Esophagus muscularis mucosa (tissue), 4 donors: ENCODE measurements around the gene TEX29. TPM values are rescaled to one million over a fixed set of nuclear protein-coding genes. Genes with fewer than 3 reads are reported as not detected.

Experiments
- DNase-seq: peaks from one replicate; pipeline ENCODE4 v3.0.0-alpha.2; 2017; ENCODE audit errors: extremely low spot score
- H3K27ac ChIP-seq, 4 donors: fragments of 200-600 bp; sonication (generic); replicated peaks in 1 of 4; 1 replicate in 3 of 4; 2 replicates in 1 of 4; pipeline ENCODE4 v1.5.1; 2016 to 2019; ENCODE audit warnings: mild to moderate bottlenecking in 1 of 4
- H3K27me3 ChIP-seq, 4 donors: fragments of 200-600 bp; sonication (generic); one replicate each; pipeline versions ENCODE4 v1.5.1 to v1.6.0; 2016 to 2019
- H3K36me3 ChIP-seq, 4 donors: fragments of 200-600 bp; sonication (generic); one replicate each; pipeline ENCODE4 v1.5.1; 2016 to 2019
- H3K4me1 ChIP-seq, 4 donors: fragments of 200-600 bp; sonication (generic); one replicate each; pipeline ENCODE4 v1.5.1; 2016 to 2019
- H3K4me3 ChIP-seq, 4 donors: fragments of 200-600 bp; sonication (generic); 1 replicate in 2 of 4; 2 replicates in 2 of 4; pipeline ENCODE4 v1.5.1; 2016 to 2019; ENCODE audit warnings: mild to moderate bottlenecking in 4 of 4, moderate library complexity in 1 of 4
- H3K9me3 ChIP-seq, 4 donors: fragments of 200-600 bp; sonication (generic); 1 replicate in 3 of 4; 2 replicates in 1 of 4; pipeline ENCODE4 v1.5.1; 2016 to 2019
- CTCF ChIP-seq, 3 experiments: fragments of 200-600 bp in 2 of 3; fragments of 450-650 bp in 1 of 3; sonication (generic) in 2 of 3; IDR thresholded peaks; one replicate each; pipeline ENCODE4 v1.5.1; 2017 to 2019; ENCODE audit warnings: antibody characterized with exemption in 3 of 3, mild to moderate bottlenecking in 2 of 3, moderate library complexity in 1 of 3
- EP300 ChIP-seq: sonication (generic); formaldehyde crosslinking; IDR thresholded peaks from one replicate; pipeline ENCODE4 v1.6.1; 2017; ENCODE audit warnings: antibody characterized with exemption
- POLR2A ChIP-seq: fragments of 450-650 bp; IDR thresholded peaks from one replicate; pipeline ENCODE4 v1.6.1; 2017; ENCODE audit warnings: antibody characterized with exemption, moderate library complexity, mild to moderate bottlenecking, low read depth
- POLR2AphosphoS5 ChIP-seq, 2 donors: sonication (generic); formaldehyde crosslinking; IDR thresholded peaks; one replicate each; pipeline ENCODE4 v1.6.1; 2017; ENCODE audit warnings: antibody characterized with exemption in 2 of 2
- WGBS: methylation state at CpG from one replicate; pipeline ENCODE4 v1.1.5; 2018; 5-methylcytosine and 5-hydroxymethylcytosine counted together
- intact Hi-C: fragments of 100-400 bp; cut with DNase I; formaldehyde crosslinking; loops from one replicate; pipeline ENCODE4 v1.15.1; 2023
- total RNA-seq, 4 donors: library from RNA; depleted of rRNA; stranded (reverse); fragments of >200 nt; gene quantifications; one replicate each; pipeline versions ENCODE4 v1.1.0 to v1.2.1, GENCODE V29; 2016

The TEX29 gene
- total RNA-seq, 4 donors from 2014 or later: 0.83 to 0.99 TPM; not detected in 2

GRCh38 chr13:111344471-111345191, 24.2 kb downstream of the TEX29 start:
- Histone ChIP-seq H3K4me3 (no peak overlapping the region), H3K27ac (no peak overlapping the region), H3K36me3 (peaks cover 0 to 3% (median 0%) of the 10 kb centered on the region in 4 donors), H3K4me1 (no peaks in the 10 kb centered on the region), H3K27me3 (no peaks in the 10 kb centered on the region), H3K9me3 (no peaks in the 10 kb centered on the region)
- intact Hi-C loops: no loop called here
- 70% methylated on average over 23 of the region's 25 CpGs for WGBS
- no peak for TF ChIP-seq POLR2AphosphoS5 (IDR thresholded peaks at IDR 0.05)
- no peak for TF ChIP-seq POLR2A
- no peak for TF ChIP-seq CTCF (IDR thresholded peaks at IDR 0.05)
- DNase-seq: peak; percentile 84

GRCh38 chr13:111345682-111346081, 25.2 kb downstream of the TEX29 start:
- WGBS: 90% methylated on average over 10 of the region's 11 CpGs
- DNase-seq: peak; percentile 74
- TF ChIP-seq EP300: no peak
- intact Hi-C loops: no loop called here
- no peaks in the 10 kb centered on the region for H3K9me3 ChIP-seq
- peaks cover 0 to 3% (median 0%) of the 10 kb centered on the region in 4 donors for H3K36me3 ChIP-seq
- no peak overlapping the region for H3K4me3 ChIP-seq
- H3K4me1 ChIP-seq: no peaks in the 10 kb centered on the region
- no peak overlapping the region for H3K27ac ChIP-seq
- H3K27me3 ChIP-seq: no peaks in the 10 kb centered on the region

- Histone ChIP-seq H3K27ac (no peak overlapping the region), H3K4me3 (no peak overlapping the region), H3K36me3 (peaks cover 0 to 3% (median 0%) of the 10 kb centered on the region in 4 donors), H3K9me3 (no peaks in the 10 kb centered on the region), H3K27me3 (no peaks in the 10 kb centered on the region), H3K4me1 (no peaks in the 10 kb centered on the region)
- 92% methylated on average over 15 of the region's 20 CpGs for WGBS
- no peak for DNase-seq
- TF ChIP-seq EP300: no peak
- TF ChIP-seq POLR2AphosphoS5 (IDR thresholded peaks at IDR 0.05): no peak
- TF ChIP-seq POLR2A: no peak
- no peak for TF ChIP-seq CTCF (IDR thresholded peaks at IDR 0.05)
- intact Hi-C loops: no loop called here
These were observed 25.7 kb downstream of the TEX29 start for GRCh38 chr13:111346101-111346680.

GRCh38 chr13:111347438-111347837, 27.0 kb downstream of the TEX29 start:
- WGBS: 90% methylated on average over 6 of the region's 6 CpGs
- intact Hi-C loops: no loop called here

More at GRCh38 chr13:111347438-111347837, 27.0 kb downstream of the TEX29 start:
- no peak overlapping the region for H3K27ac ChIP-seq
- no peaks in the 10 kb centered on the region for H3K27me3 ChIP-seq
- H3K4me3 ChIP-seq: no peak overlapping the region
- peaks cover 0 to 3% (median 0%) of the 10 kb centered on the region in 4 donors for H3K36me3 ChIP-seq
- H3K9me3 ChIP-seq: peaks cover 0 to under 1% (median 0%) of the 10 kb centered on the region in 4 donors
- TF ChIP-seq EP300: no peak
- no peak for TF ChIP-seq POLR2AphosphoS5 (IDR thresholded peaks at IDR 0.05)
- no peak for TF ChIP-seq CTCF (IDR thresholded peaks at IDR 0.05)
- TF ChIP-seq POLR2A: no peak
- peak; percentile 66 for DNase-seq
- H3K4me1 ChIP-seq: no peaks in the 10 kb centered on the region
